Lung (tissue), 12 donors: ENCODE data around the gene TINCR. TPM values are rescaled to one million over a fixed set of nuclear protein-coding genes. Genes with fewer than 3 reads are reported as not detected.

Source experiments
- ATAC-seq: fragments of 200-7000 bp; cut with Tn5 transposase; one replicate; pipeline ENCODE4 v1.9.1; 2020; ENCODE audit warnings: moderate number of reproducible peaks; ENCODE audit not compliant: insufficient read depth, low FRiP score
- DNase-seq, 3 donors: peaks; one replicate each; pipeline ENCODE4 v3.0.0-alpha.2; 2013 to 2017
- H3K27ac ChIP-seq, 2 donors: one replicate each; pipeline ENCODE4 v1.5.1; 2013; ENCODE audit warnings: mild to moderate bottlenecking in 2 of 2, moderate library complexity in 2 of 2, control low read depth in 1 of 2, inconsistent platforms in 1 of 2, low read depth in 1 of 2, low read length in 1 of 2
- H3K27me3 ChIP-seq, 3 donors: one replicate each; pipeline ENCODE4 v1.5.1; 2013; ENCODE audit warnings: low read length in 2 of 3; ENCODE audit not compliant: control insufficient read depth in 3 of 3, insufficient read depth in 3 of 3
- H3K36me3 ChIP-seq, 4 donors: one replicate each; pipeline ENCODE4 v1.5.1; 2013; ENCODE audit warnings: low read length in 4 of 4, mild to moderate bottlenecking in 1 of 4, moderate library complexity in 1 of 4; ENCODE audit not compliant: control insufficient read depth in 4 of 4, insufficient read depth in 4 of 4
- H3K4me1 ChIP-seq, 5 donors: one replicate each; pipeline ENCODE4 v1.5.1; 2013; ENCODE audit warnings: low read length in 5 of 5, mild to moderate bottlenecking in 2 of 5, moderate library complexity in 1 of 5; ENCODE audit not compliant: control insufficient read depth in 5 of 5, insufficient read depth in 5 of 5
- H3K4me3 ChIP-seq: one replicate; pipeline ENCODE4 v1.5.1; 2013; ENCODE audit warnings: mild to moderate bottlenecking, control low read depth, moderate library complexity
- H3K9ac ChIP-seq, 2 donors: one replicate each; pipeline ENCODE4 v1.5.1; 2013; ENCODE audit warnings: low read length in 2 of 2, control low read depth in 1 of 2; ENCODE audit not compliant: insufficient read depth in 1 of 2
- H3K9me3 ChIP-seq, 4 donors: one replicate each; pipeline ENCODE4 v1.5.1; 2013; ENCODE audit warnings: low read length in 3 of 4, mild to moderate bottlenecking in 1 of 4, moderate library complexity in 1 of 4; ENCODE audit not compliant: control insufficient read depth in 4 of 4, insufficient read depth in 3 of 4
- WGBS, 2 donors: extraction: QIAGEN DNeasy Blood & Tissue Kit; methylation state at CpG; one replicate each; pipeline ENCODE4 v1.1.7; 2013; 5-methylcytosine and 5-hydroxymethylcytosine counted together
- polyA plus RNA-seq, 2 donors: library from polyadenylated mRNA; stranded (reverse); fragments of 200-250 nt; gene quantifications; one replicate each; pipeline ENCODE4 v1.2.1, GENCODE V29; 2013
- total RNA-seq, 2 donors: library from RNA; depleted of rRNA in 1 of 2; stranded (reverse); fragments of >200 nt in 1 of 2; gene quantifications; one replicate each; pipeline ENCODE4 v1.2.1, GENCODE V29; 2014 to 2021
- TF ChIP-seq, protein P1 (sequence below): IDR thresholded peaks from 2 replicates; pipeline ENCODE4 v1.5.1; 2012; ENCODE audit warnings: mild to moderate bottlenecking; ENCODE audit errors: control extremely low read depth, extremely low read depth
- donor health status: control.
- donor health status: control.
- donor health status: Bipolar disorder and iron deficiency.
- donor health status: healthy.
- donor health status: DM: yes; HTN: yes; CAD: no.

TINCR gene
- total and polyA plus RNA-seq, 4 donors: 1.0 to 2.0 (median 1.9) TPM

DNA sequence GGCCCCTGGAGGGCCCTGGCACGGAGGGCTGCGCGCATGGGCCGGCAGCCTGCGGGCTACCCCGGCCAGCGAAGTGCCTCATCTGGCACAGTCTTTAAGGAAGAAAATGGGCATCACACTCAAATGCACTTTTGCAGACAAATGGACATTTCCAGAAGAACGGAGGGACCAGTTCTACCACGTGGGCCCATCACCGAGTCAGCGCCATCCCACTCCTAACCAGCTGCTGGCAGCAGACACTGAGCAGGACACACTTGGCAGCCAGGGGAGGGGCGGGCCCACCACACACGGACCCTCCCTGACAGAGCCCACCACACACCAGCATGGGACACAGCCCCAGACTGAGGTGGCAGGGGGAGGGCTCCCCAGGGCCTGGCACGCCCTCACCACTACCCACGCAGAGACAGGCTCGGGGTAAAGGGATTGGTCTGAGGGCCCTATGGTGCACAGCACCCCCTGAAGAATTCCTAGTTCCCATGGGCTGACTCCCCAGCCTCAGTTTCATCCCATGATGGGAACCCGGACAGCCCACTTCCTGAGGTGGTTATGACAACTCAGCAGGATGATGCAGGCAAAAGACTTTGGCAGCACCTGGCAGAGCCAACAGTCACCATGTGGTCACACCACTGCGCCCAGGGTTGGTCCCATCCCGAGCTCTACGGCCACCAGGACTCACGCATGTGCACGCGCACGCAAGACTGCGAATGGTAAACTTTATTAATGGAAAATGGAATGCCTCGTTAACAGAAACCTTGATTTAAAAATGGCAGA lies 18.7 kb upstream of the TINCR start:
- DNase-seq (no peak), ATAC-seq (no peak)
- 69 to 83% methylated on average over 26 of the region's 26 CpGs for WGBS, 2 donors
- H3K4me1 ChIP-seq: peaks cover 0 to 12% (median 2%) of the 10 kb centered on the region in 5 donors
- H3K9ac ChIP-seq: no peak overlapping the region
- H3K4me3 ChIP-seq: no peak overlapping the region
- H3K27ac ChIP-seq: no peak overlapping the region
- H3K9me3 ChIP-seq: no peaks in the 10 kb centered on the region
- H3K36me3 ChIP-seq: peaks cover 5 to 56% (median 24%) of the 10 kb centered on the region in 4 donors
- H3K27me3 ChIP-seq: no peaks in the 10 kb centered on the region
- TF ChIP-seq, protein P1, sequence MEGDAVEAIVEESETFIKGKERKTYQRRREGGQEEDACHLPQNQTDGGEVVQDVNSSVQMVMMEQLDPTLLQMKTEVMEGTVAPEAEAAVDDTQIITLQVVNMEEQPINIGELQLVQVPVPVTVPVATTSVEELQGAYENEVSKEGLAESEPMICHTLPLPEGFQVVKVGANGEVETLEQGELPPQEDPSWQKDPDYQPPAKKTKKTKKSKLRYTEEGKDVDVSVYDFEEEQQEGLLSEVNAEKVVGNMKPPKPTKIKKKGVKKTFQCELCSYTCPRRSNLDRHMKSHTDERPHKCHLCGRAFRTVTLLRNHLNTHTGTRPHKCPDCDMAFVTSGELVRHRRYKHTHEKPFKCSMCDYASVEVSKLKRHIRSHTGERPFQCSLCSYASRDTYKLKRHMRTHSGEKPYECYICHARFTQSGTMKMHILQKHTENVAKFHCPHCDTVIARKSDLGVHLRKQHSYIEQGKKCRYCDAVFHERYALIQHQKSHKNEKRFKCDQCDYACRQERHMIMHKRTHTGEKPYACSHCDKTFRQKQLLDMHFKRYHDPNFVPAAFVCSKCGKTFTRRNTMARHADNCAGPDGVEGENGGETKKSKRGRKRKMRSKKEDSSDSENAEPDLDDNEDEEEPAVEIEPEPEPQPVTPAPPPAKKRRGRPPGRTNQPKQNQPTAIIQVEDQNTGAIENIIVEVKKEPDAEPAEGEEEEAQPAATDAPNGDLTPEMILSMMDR: no peak

DNA sequence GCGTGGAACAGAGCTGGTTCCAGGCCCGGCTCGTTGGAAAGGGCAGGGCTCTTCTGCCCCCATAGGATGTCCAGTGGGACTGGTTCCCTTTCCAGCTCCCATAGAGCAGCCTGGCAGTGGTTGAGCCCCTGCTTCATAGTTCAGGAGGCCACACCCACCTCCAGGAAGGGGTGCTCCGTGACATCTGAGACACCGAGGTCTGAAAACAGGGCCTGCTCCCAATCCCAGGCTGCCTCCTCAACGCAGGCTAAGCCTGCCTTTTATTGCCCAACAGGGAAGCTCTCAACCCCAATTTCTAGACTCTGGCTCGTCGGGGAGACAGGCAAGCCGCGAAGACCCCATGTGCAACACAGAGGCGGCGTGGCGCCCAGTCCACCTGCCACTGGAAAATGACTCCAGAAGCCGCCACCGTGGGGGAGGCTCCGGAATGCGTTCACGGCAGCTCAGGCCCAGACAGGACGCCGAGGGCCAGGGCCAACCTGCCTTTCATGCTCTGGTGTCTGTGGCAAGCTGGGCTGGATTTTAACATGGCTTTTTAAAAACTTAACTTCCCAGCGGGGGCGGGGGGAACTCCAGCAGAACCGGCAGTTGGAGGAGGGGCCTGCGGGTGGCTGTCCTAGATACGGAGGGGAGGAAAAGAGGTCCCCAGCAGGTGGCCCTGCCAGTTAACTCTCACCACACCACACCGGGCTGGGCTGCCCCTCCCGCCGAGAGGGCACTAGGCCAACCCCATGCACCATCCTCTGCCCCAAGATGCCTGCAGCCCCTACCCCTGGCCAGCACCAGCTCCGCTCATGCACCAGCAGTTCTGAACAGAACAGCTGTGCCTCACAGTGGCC lies 17.9 kb upstream of the TINCR start:
- Histone ChIP-seq H3K36me3 (peaks cover 4 to 52% (median 22%) of the 10 kb centered on the region in 4 donors), H3K9me3 (no peaks in the 10 kb centered on the region), H3K4me1 (peaks cover 0 to 13% (median 2%) of the 10 kb centered on the region in 5 donors), H3K4me3 (no peak overlapping the region), H3K9ac (no peak overlapping the region), H3K27ac (no peak overlapping the region), H3K27me3 (no peaks in the 10 kb centered on the region)
- TF ChIP-seq, protein P1: no peak
- WGBS, 2 donors: 20 to 47% methylated on average over 28 to 29 of the region's 29 CpGs
- ATAC-seq (no peak), DNase-seq (peak; percentile 24 to 52 (median 52))

DNA sequence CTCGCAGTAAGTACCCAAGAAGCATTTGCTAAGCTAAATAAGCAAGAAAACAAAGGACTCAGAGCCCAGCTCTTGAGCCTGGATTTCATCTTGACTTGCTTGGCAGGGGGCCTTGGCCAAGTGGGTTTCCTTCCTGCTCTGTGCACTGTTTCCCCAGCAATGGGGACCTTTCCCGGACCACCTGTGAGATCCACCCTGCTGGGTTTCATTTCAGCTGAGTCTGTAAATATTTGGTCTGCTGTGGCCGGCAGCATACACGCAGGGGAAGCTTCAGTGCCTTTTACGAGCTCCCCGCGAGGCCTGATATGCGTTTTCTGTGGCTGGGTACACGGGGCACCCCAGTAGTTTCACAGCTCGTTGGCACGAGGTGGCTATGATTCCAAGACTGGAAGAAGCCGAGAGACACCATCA lies 12.4 kb upstream of the TINCR start:
- 53 to 54% methylated on average over 12 of the region's 12 CpGs for WGBS, 2 donors
- Histone ChIP-seq H3K36me3 (peaks cover 0 to 5% (median 2%) of the 10 kb centered on the region in 4 donors), H3K27ac (no peak overlapping the region), H3K4me1 (peaks cover 0 to 9% (median 3%) of the 10 kb centered on the region in 5 donors), H3K9me3 (no peaks in the 10 kb centered on the region), H3K4me3 (no peak overlapping the region), H3K9ac (no peak overlapping the region), H3K27me3 (no peaks in the 10 kb centered on the region)
- ATAC-seq: no peak
- TF ChIP-seq, protein P1: no peak
- peak in 1 of 3 donors; percentile 21 for DNase-seq
